LHCN-M2 (cell line): Measurements from ENCODE around the gene DDRGK1. TPM values are rescaled to one million over a fixed set of nuclear protein-coding genes. Genes with fewer than 3 reads are reported as not detected.
"Not testable (repeated sequence)": the region's sequence is repeated elsewhere in the genome, so short reads cannot be mapped to it uniquely, and the experiment has no call there.

Source experiments
- DNase-seq: peaks from one replicate; pipeline ENCODE4 v3.0.0-alpha.2; 2012; ENCODE audit warnings: low read depth
- total RNA-seq: library from RNA; depleted of rRNA; stranded (reverse); fragments of >200 nt; gene quantifications from 2 replicates; pipeline ENCODE4 v1.2.3, GENCODE V29; 2014

DDRGK1 gene
- total RNA-seq, 1 experiment from 2014 or later, result 52.6 TPM

DNA sequence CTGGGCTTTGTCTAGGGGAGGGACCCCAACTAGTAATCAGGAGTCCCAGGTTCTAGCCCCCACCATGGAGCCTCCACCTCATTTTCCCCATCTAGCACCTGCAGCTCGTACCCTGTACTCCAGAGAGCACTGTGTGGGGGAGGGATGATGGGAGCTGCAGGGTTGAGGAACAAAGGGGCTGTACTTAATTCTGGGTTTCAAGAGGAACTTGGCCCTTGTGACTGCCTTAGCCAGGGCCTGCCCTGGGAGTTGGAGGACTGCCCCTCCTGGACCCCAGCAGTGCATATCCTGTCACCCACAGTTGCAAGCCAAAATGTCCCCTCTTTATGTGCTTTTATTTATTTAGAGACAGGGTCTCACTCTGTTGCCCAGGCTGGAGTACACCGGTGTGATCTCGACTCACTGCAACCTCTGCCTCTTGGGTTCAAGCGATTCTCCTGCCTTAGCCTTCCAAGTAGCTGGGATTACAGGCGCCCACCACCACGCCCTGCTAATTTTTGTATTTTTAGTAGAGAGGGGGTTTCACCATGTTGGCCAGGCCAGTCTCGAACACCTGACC, 11.0 kb upstream of the DDRGK1 start:
- DNase-seq, result not testable (repeated sequence)

DNA sequence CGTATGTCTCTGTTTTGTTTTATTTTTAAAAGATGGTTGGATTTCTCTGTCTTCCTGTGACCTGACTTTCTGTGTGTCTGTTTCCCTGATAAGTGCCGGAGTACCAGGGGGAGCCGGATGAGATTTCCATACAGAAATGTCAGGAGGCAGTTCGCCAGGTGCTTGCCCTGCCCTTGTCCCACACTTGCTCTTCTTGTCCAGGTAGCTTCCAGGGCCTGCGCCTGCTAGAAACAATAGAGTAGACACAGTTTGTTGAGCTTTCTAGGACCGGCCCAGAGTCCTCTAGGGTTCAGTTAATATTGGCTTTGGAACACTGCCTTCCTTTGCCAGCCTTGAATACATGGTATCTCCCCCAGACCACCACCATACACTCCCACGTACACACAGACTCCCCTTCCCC, 8.7 kb upstream of the DDRGK1 start:
- no peak for DNase-seq

DNA sequence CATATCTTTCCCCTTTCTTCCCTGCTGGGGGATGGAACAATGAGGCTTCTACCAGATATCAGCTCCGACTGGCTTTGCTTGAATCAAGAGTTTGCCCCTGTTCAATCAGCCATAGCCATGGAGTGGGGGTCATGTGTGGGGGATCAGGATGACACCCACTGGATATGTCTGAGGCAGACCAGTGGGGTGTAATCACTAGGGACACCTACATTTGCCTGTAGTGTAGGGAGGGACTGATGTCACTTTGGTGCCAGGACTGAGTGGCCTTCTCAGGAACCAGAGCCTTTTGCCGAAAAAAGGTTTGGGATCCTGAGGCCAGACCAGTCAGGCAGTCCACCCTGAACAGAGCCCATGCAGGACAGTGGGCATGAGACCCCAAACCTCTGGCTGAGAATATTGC, 5.9 kb upstream of the DDRGK1 start:
- no peak for DNase-seq

DNA sequence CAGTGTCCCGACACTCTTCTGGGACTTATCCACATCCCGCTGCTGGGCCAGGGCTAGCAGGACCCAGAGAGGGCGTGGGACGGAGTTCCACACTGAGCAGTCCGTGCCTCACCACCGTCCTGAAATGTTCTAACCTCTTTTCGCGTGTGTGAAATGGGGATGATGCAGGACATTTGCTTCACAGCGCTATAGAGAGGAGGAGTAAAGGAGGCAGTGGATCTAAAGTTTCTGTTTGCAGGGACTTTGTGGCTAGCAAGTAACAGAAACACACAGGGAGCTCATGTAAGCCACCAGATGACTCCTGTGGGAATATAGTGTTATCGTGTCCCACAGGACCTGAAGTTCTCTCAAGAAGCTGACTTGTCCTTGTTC, 5.5 kb upstream of the DDRGK1 start:
- peak; percentile 31 for DNase-seq

DNA sequence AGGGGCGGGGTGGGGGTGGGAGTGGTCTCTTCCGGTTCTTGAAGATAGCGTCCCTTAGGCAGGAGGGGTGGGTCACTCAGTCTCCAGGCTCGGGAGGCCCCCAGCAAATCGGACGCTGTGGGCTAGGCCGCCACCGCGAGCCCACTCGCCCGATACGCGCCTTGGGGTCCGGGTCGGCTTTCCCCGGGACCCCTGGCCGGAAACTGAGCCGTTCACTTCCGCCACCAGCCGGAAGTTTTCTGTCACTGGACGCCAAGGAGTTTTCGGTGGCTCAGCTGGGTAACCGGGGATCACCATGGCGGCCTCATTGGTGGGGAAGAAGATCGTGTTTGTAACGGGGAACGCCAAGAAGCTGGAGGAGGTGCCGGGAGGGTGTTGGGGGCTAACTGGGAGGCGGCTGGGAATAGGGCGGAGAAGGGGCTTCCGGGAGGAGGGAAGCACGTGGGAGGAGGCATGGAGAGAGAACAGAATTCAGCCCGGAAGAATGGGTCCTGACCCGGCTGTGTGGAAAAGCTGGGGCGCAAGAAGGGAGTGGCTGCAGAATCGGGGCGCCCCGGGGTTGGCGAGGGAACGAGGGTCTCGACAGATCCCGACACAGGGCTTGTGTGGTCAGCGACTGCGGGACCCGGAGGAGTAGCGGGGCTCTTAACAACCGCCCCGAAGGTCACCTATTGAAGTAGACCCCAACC, 4.9 kb upstream of the DDRGK1 start, which contains the start of gene ITPA:
Gene ITPA (plus strand): TSS at position 242 of the 689 bp plus-strand sequence. CDS start 54 bp downstream, at position 296.
- DNase-seq, result peak; percentile 41

DNA sequence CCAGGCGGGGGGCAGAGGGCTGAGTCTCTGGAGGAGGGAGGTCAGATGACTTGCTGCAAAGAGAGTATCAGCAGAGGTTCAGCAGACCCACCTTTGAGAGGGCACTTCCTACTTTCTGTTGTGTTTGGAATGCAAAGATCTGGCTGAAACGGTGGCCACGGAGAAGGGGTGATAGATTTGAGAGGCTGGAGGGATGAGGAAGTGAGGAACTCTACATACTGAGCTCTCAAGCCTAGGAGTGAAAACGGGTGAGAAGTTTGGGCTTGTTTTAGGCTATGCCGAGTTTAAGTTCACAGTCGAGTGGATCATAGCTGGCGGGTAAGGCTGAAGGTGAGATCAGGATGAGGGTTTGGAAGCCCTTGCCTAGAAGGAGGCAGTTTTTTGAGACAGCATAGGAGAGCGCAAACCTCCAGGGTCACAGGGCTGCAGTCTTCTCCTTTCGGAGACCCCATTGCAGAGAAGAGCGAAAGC, 4.3 kb upstream of the DDRGK1 start:
- peak; percentile 13 for DNase-seq

DNA sequence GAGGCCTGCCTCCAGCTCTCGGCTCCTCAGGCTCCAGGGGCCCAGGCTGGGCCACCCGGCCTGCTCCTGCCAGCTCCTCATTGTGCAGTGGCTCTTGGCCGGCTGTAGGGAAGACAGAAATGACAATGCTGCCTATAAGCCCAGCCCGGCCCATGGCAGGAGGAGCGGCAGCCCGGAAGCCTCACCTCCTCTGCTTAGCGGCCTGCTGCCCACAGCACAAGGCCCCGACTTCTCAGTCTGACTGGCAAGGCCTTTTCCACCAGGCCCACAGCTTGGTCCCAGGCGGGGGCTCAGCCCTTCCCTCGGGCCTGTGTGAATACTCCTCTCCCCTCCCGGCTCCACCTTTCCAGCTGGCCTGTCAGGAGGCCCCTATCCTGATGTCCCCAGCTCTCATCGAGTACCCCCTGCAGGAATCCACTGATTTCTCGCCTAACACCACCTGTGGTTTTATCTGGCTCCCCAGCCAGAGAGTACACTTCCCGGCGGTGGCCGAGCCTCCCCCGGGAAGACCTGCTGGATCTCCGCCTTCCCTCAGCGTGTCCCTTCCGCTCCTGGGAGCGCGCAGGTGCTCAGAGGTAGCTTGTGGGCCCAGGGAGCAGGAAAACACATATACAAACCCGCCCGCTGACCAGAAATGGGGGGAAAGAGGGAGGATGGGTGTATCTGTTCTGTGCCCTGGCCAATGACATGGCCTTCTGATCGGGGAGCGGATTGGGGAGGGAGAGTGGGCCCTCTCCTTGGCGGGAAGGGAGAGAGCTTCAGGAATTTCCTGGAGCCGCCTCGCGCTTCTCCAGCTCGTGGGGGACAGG, 963 bp downstream of the DDRGK1 start:
- DNase-seq, result peak; percentile 6

DNA sequence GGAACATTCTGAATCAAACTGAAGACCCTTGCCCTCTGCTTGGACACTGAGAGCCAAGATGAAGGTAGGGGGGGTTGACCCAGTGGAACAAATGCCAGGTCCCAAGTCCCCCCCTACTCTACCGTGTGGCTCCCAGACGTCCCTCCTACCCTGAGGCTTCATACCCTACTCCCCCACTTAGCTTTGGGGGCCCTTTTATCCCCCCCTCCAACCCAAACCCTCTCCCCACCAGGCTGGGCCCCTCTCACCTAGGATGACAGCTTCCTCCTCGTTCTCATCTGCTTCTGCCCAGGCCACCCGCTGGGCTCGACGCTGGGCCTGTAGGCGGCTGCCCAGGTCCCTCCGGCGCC, 1.5 kb downstream of the DDRGK1 start:
- no peak for DNase-seq

DNA sequence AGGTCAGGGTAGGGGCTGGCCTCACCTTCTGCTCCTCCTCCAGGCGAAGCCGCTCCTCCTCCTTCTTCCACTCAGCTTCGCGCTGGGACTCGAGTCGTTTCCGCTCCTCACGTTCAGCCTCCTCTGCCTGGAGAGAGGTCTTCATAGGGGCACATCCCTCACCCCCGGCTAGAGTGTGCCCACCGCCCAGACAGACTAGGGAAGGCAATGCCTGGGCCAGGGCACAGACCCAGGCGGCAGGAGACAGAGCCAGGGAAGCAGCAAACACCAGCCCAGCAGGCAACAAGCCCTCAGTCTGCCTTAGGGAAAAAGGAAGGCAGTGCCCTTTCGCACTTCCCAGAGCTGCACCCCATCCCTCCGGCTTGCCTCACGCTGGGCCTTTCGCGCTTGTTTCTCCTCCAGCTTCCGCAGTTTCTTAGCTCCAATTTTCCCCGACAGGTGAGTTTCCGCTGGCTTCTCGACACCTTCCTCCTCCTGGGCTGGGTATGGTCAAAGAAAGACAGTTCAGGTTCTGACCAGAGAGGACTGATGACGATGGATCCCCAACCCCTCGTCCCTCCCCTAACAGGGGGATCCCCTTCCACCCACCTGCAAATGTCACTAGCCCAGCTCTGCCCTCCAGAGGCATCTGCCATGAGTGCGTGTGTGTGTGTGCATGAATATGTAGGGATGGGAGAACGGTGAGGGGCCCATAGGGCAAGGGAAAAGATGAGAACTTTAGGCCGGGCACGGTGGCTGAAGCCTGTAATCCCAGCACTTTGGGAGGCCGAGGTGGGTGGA, 4.3 kb downstream of the DDRGK1 start:
- DNase-seq, result no peak

DNA sequence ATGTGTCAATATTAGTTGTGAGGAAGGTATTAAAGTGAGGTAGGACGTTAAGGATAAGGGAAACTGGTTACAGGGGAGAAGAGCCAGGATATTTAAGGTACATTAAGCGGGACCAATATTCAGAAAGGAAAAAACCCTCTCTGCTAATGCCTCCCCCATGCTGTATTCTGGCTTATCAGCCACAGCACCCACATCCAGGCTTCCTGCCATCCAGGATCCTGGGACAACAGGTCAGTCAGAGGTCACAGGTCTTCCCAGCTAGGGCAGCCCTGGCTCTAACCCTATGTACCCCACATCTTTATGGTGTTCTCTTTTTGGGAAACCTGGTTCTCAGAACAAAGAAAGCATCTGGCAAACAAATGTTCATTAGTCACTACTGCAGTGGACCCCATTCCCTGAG, 5.3 kb downstream of the DDRGK1 start:
- no peak for DNase-seq

DNA sequence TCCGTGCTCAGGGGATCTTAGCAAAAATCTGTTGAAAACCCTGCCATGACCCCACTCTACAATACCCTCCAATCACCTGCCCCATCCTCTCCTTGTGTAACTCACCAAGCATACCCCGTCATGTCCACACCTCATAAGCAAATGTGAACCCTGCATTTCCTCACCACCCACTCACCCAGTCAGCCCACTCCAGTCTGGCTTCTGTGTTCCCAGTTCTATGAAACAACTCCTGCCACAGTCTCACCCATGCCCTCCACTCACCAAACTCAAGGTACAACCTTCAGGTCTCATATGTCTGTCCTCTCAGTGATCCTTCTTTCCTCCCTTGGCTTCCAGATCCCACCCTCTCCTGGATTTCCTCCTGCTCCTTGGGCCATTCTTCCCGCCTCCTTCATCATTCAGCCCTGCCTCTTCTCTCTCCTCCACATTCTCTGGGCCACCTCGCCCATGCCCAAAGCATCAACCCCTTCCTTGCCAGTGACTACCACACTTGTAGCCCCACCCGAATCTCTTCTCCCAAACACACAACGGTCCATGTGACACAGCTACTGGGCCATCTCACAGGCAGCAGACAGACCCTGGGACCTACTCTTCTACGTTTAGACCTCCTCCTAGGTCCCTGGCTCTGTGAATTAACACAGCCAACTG, 8.8 kb downstream of the DDRGK1 start:
- DNase-seq, result no peak

DNA sequence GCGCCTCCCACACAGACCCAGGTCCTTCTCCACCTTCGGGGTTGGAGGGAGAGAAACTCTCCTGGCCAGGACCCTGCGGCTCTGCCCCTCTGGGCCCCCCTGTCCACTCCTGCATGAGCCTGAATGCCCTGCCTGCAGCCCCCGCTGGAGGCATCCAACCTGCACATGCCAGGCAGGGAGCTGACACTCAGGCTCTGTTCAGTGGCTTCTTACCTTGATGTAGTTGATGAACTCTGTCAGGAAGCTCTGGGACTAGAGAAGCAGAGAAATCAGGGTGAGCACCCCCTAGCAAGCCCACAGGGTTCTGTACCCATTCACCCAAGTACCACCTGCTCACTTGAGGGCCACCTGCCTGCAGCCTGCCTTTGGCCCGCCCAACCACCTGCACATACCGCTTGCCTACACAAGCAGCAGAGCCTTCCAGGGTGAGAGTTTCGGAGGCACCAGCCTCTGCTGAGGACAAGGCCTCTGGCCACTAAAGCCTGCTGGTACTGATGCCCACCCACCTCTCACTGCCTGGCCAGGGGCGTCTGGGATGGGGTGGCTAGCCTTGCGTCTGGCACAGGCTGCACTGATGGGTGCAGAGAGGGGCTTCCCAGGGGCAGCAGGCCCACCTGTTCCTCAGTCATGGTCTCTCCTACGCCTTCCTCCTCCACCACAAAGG, 9.7 kb downstream of the DDRGK1 start:
- no peak for DNase-seq

DNA sequence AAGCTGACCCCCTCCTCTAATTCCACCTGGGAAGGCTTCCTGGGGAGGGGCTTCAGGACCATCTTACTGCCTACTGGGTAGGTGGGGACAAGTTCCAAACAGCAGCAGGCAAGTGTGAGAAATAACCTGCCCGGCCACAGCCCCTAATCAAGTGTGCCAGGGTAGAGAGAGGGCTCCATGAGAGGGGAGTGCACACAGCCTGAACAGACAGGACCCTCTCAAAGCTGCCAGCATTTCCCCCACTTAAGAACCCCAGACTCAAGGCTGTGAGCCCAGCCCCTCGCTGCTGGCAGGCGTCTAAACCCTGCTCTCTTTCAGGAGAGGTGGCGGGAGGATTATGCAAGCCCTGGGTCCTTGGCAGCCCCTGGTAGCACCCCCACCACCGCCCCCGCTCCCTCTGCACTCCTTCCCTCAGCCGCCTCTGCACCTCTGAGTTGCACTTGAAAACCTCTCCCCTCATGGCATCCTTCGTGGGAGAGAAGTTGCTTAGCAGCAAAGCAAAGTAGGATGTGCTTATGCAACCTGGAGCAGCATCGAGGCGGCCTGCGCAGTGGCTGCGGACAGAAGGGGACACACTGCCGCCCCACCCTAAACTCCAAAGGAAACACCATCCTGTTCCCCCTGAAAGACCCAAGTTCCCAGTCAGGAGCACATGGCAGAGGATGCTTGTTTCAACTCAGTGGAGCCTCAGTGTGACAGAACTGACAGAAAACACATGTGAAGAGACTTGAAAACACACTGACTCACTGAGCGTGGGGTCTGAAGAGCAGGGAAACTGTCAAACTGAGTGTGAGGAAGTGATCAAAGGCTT, 10.5 kb downstream of the DDRGK1 start:
- no peak for DNase-seq

DNA sequence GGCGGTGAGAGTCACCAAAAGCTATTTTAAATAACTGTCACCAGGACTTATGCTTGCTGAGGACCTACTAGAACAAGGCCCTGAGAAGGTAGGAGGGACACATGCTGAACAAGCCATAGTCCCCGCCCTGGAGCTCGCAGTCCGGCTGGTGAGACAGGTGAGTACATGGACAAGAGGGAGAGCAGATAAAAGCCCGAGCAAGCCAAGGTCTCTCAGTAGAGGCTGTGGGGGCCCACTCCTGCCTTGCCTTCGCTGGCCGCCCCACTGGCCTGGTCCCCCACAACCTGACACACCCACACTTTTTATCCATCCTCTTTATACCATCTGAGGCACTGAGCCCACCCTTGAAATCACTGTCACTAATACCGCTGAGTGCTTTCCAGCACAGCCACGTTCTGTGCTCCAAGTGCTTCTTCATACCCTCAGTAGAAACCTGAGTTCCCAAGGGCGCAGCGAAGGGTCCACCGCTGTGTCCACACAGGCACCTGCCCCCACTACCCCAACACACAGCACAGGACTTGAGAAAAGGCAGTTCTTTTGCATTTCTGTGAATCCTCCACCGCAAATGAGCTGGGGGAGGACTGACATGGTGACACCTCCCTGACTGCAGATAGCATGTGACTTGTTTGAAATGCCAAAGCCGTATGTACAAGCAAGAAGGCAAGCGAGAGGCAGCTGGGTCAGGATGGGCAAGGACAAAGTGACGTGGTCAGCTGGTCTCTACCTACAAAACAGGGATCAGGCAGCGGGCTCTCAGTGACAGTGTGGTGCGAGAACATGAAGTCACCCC, 12.1 kb downstream of the DDRGK1 start:
- no peak for DNase-seq

DNA sequence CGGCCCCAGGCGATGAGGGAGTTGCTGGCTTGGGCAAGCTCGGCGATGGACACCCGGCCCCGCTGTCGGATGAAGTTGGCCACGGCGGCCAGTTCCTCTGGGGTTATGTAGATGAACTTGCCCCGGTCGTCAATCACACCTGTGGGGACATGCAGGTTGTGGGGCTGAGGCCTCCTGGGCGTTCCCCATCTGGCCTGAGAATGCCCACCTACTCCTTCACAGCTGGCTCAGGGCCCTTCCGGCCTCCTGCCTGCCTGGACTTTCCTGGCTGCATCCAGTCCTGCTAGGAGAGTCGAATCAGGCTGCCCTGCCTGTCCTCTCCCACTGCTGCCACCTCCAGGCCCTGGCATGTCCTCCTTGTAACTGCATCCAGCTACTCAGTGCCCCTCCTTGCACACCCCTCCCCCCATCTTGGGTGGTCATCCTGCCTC, 13.8 kb downstream of the DDRGK1 start:
- DNase-seq, result no peak

DNA sequence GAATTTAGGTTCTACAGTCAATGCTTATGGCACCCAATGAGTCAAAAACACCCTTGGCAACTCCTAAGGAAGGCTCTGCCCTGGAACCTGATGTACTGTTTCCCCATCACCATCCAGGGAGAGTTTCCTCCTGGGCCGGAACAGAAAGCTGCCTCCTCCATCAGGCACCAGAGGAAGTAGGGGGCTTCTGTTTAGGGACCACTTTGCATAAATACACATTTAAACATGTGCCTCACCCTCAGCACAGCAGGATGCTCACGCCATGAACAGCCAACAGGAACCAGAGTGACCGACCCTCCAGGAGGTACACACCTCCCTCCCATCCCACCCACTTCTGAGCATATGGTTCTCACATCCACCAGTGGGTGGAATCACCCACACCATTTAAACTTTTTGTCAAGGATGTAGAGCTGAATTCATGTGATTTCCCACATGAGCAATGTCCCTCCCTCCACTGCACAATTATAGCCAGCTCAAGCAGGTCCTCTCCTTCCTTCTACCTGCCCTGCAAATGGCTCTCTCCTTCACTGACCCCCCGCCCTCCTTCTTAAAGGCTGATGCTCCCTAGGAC, 14.8 kb downstream of the DDRGK1 start:
- DNase-seq, result no peak

DNA sequence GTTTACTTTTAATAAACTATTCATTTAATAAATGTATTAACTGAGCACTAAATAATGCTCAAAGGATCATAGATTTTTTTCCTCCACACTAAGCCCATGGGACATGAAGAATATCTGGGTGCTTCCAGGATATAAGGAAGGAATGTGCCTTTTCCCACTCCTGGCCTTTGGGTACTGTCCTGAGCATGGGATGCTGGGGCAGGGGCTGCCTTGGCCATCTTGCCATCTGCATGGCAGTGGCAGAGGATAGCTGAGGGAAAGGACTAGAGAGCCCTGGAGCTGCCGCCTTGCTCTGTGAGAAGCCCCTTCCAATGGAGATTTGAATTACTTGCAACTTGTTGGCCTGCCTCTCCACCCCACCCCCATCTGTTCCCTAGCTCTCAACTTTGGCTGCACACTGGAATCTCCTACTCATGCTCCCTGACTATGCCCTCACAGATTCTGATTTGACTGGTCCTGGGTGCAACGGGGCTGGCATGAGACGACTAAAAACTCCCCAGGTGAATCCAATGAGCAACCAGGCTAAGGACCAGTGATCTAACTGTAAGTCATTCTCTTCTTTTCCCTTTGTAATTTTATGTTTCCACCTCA, 15.6 kb downstream of the DDRGK1 start:
- DNase-seq, result no peak

DNA sequence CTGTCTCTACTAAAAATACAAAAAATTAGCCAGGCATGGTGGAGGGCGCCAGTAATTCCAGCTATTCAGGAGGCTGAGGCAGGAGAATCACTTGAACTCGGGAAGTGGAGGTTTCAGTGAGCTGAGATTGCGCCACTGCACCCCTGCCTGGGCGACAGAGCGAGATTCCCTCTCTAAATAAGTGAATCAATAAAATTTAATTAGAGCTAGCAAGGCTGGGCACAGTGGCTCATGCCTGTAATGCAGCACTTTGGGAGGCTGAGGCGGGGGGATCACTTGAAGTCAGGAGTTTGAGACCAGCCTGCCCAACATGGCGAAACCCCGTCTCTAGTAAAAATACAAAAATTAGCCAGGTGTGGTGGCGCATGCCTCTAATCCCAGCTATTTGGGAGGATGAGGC, 16.6 kb downstream of the DDRGK1 start:
- DNase-seq, result not testable (repeated sequence)
